GM19043 (cell line): ENCODE data around the gene MEGF11.
"Not testable (repeated sequence)": the region's sequence is repeated elsewhere in the genome, so short reads cannot be mapped to it uniquely, and the experiment has no call there.

Experiments used
- ATAC-seq: cut with Tn5 transposase; IDR thresholded peaks from one replicate; pipeline ENCODE4 v1.9.1; 2021; ENCODE audit warnings: low read depth; ENCODE audit not compliant: unreplicated experiment

Gene MEGF11

GRCh38 chr15:65991721-65992483 is 261.6 kb downstream of the MEGF11 start:
- ATAC-seq, result no peak

- no peak for ATAC-seq
Observed at GRCh38 chr15:65990298-65990981, 263.1 kb downstream of the MEGF11 start.

- ATAC-seq, result no peak
Observed at GRCh38 chr15:65987100-65987499, 266.4 kb downstream of the MEGF11 start.

- no peak for ATAC-seq
Observed at GRCh38 chr15:65986416-65986815, 267.1 kb downstream of the MEGF11 start.

- ATAC-seq, result no peak
Observed at GRCh38 chr15:65985387-65985786, 268.2 kb downstream of the MEGF11 start.

- no peak for ATAC-seq
Observed at GRCh38 chr15:65982627-65983322, 270.8 kb downstream of the MEGF11 start.

- peak; percentile 59 for ATAC-seq
Observed at GRCh38 chr15:65981837-65982626, 271.5 kb downstream of the MEGF11 start.

- no peak for ATAC-seq
Observed at GRCh38 chr15:65980824-65981456, 272.6 kb downstream of the MEGF11 start.

- ATAC-seq, result no peak
Observed at GRCh38 chr15:65979837-65980236, 273.7 kb downstream of the MEGF11 start.

- no peak for ATAC-seq
Observed at GRCh38 chr15:65979316-65979715, 274.2 kb downstream of the MEGF11 start.

- ATAC-seq, result no peak
Observed at GRCh38 chr15:65978110-65978509, 275.4 kb downstream of the MEGF11 start.

- not testable (repeated sequence) for ATAC-seq
Observed at GRCh38 chr15:65976196-65976595, 277.4 kb downstream of the MEGF11 start.

GRCh38 chr15:65971741-65971995 is 281.9 kb downstream of the MEGF11 start:
- no peak for ATAC-seq

- ATAC-seq, result no peak
Observed at GRCh38 chr15:65970937-65971740, 282.4 kb downstream of the MEGF11 start.

GRCh38 chr15:65969865-65970816 is 283.4 kb downstream of the MEGF11 start:
- ATAC-seq, result no peak

- no peak for ATAC-seq
Observed at GRCh38 chr15:65968511-65968910, 285.0 kb downstream of the MEGF11 start.

GRCh38 chr15:65964792-65965433 is 288.6 kb downstream of the MEGF11 start:
- ATAC-seq, result no peak

GRCh38 chr15:65963911-65964482 is 289.6 kb downstream of the MEGF11 start:
- ATAC-seq, result no peak
